ENCODE results near the gene DNAH17.

The DNAH17 gene

DNA sequence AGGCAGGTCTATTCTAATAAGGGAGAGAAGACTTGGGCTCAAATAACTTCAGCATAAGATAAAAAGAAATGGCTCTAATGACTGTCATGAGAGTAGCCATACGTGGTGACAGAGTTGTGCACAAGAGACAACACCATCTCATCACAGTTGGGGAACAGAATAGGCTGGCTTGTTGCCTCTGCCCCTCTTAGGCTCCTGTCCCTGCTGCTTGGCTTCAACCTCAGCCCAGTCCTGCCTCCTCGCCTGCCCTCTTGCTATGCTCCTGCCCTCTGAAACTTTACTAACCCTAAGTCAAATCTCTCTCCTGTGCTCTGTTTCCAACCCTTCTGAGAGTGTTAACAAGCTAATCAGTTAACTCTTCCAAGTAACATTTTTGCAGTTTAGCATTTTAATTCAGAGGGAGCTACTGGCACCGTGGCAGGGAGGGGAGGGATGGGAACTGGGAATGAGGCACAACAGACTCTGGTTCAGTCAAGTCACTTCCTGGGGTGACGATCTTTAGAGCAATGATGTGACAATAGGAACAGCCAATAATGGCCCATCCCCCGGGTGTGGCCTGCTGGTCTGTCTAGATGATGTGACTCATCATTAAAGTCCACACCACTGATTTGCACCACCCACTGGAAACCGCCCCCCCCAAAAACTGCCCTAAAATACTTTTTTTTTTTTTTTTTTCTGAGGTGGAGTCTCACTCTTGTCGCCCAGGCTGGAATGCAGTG is 35.5 kb downstream of the DNAH17 start:
- no peak for DNase-seq (ENCODE audit: low spot score)
- in situ Hi-C loops (cut with MboI; ENCODE audit: low sequenced_read_pairs, unreplicated experiment): no loop called here
- TF ChIP-seq, protein P1, sequence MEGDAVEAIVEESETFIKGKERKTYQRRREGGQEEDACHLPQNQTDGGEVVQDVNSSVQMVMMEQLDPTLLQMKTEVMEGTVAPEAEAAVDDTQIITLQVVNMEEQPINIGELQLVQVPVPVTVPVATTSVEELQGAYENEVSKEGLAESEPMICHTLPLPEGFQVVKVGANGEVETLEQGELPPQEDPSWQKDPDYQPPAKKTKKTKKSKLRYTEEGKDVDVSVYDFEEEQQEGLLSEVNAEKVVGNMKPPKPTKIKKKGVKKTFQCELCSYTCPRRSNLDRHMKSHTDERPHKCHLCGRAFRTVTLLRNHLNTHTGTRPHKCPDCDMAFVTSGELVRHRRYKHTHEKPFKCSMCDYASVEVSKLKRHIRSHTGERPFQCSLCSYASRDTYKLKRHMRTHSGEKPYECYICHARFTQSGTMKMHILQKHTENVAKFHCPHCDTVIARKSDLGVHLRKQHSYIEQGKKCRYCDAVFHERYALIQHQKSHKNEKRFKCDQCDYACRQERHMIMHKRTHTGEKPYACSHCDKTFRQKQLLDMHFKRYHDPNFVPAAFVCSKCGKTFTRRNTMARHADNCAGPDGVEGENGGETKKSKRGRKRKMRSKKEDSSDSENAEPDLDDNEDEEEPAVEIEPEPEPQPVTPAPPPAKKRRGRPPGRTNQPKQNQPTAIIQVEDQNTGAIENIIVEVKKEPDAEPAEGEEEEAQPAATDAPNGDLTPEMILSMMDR (IDR thresholded peaks at IDR 0.05; ENCODE audit: borderline replicate concordance, control extremely low read depth, extremely low read depth, insufficient read depth, missing control alignments): no peak

DNA sequence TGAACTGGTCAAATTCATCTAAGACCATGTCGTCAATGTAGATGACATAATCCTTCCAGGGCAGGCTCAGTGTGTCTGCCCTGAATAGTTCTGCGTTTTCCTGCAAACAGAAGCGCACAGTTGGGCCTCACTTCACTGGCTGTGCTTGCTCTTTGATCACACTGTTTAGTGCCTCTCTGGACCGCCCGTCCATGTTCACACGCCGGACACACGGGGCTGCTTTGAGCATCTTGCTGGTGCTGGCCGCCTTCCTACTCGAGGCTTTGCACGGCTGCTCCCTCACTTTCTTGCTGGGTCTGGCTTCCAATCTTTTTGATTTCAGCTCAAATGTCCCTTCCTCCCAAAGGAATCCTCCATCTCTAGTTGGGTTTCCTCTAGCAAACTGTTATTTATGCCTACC is 37.4 kb downstream of the DNAH17 start:
- DNase-seq (ENCODE audit: low spot score): no peak
- in situ Hi-C loops (cut with MboI; ENCODE audit: low sequenced_read_pairs, unreplicated experiment): no loop called here

DNA sequence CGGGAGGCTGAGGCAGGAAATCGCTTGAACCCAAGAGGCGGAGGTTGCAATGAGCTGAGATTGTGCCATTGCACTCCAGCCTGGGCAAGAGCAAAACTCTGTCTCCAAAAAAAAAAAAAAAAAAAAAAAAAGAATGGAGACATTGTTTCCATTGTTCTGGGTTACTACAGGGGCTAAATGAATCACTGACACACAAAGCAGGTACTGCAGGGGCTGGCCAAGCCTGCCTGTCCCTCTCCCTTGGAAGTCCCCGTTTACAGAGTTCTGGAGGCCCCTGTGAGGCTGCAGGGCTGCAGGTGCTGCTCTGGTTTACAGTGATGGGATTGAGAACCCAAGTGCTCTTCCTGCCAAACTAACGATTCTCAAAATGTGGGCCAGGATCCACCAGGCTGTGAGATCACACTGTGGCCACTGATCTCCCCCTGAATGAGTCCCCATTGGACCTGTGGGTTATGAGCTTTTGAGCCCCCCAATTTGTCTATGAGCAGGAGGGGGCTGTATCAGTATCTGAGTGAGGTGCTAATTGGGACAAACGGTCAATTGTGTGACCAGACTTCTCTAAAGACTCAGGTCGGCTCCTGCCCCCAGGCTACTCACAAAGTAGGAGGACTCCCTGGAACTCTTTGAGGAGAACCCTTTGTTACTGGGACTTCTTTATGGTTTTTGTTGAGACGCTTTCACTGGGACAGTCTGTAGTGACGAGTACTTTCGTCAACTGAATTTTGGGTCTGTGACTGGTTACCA is 39.0 kb downstream of the DNAH17 start:
- TF ChIP-seq, protein P1 (IDR thresholded peaks at IDR 0.05; ENCODE audit: borderline replicate concordance, control extremely low read depth, extremely low read depth, insufficient read depth, missing control alignments): no peak
- in situ Hi-C loops (cut with MboI; ENCODE audit: low sequenced_read_pairs, unreplicated experiment): no loop called here
- no peak for DNase-seq (ENCODE audit: low spot score)

More for the DNA sequence above, 37.4 kb downstream of the DNAH17 start:
- TF ChIP-seq, protein P1 (IDR thresholded peaks at IDR 0.05; ENCODE audit: borderline replicate concordance, control extremely low read depth, extremely low read depth, insufficient read depth, missing control alignments): no peak

DNA sequence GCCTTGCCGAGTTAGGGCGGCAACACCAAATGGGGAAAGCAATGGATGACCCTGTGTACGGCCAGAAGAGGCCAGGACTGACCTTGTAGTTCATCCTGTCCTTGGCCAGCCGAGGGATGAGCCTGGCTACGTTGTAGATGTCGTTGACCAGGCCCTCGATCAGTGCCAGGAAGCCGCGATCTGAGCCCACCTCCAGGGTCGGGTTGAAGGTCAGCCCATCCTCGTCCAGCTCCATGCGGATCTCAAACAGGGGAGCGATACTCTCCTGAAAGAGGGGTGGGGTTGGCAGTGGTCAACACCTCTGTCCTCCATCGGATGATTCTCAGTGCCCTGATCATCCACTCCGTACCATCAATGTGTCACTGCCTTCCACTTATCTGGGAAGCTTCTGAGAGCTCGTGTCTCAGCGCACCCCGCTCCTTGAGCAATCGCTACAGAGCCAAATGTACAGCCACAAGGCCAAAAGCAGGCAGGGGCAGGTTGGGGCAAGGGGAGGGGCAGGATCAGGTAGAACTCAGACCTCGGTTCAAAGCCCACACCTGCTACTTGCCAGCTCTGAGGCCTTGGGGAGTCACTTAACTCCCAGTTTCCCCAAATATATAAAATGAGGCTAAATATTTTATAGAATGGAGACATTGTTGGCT is 39.9 kb downstream of the DNAH17 start:
- TF ChIP-seq, protein P1 (IDR thresholded peaks at IDR 0.05; ENCODE audit: borderline replicate concordance, control extremely low read depth, extremely low read depth, insufficient read depth, missing control alignments): no peak
- DNase-seq (ENCODE audit: low spot score): no peak
- in situ Hi-C loops (cut with MboI; ENCODE audit: low sequenced_read_pairs, unreplicated experiment): no loop called here

DNA sequence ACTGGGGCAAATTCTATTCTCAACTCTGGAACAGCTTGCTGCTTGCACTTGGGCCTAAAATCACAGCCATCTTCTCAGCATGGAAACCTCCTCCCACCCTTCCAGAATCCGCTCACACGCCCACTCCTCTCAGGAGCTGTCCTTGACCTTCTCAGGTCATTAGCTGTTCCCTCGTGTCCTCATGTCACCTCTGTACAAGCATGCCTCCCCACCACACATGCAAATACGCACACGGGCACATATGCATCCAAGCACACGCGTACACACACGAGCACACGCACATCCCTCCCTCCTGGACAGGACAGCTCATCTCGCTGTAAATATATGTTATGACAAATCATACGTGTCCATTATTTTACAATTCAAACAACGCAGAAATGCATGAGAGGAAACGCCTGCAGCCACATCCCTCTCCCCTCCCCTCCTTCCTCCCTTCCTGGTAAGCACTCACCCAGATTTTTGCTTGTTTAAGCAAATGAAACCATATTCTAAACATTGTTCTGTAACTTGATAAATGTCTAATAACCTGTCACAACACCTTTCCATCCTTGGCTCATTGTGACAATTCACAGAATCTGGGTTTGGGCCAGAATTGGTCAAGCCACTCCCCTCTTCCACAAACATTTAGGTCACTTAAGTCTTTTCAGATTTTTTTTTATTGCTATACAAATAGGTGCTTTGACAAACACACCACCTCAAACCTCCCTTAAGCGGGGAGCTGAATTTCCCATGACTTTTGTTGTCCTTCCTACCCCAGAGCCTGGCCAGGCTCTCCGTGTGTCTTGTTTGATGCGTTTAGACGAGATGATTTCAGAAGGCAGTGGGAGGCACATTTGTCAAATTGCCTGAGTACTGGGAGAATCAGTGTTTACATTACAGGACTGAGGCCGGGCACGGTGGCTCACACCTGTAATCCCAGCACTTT is 41.7 kb downstream of the DNAH17 start:
- no peak for DNase-seq (ENCODE audit: low spot score)
- in situ Hi-C loops (cut with MboI; ENCODE audit: low sequenced_read_pairs, unreplicated experiment): no loop called here
- TF ChIP-seq, protein P1 (IDR thresholded peaks at IDR 0.05; ENCODE audit: borderline replicate concordance, control extremely low read depth, extremely low read depth, insufficient read depth, missing control alignments): no peak

Measured in GM13976 (cell line).